ENCODE measurements around the gene LEMD2. TPM values are rescaled to one million over a fixed set of nuclear protein-coding genes. Genes with fewer than 3 reads are reported as not detected.

The LEMD2 gene
- total RNA-seq, 1 donor: 30.4 TPM

GRCh38 chr6:33797626-33798342 lies 8.9 kb upstream of the LEMD2 start:
- DNase-seq (ENCODE audit: low read depth in 2 of 3, low spot score in 2 of 3): no peak

GRCh38 chr6:33794910-33795623 lies 6.1 kb upstream of the LEMD2 start:
- DNase-seq (ENCODE audit: low read depth in 2 of 3, low spot score in 2 of 3): no peak

GRCh38 chr6:33792981-33793380 lies 4.1 kb upstream of the LEMD2 start:
- DNase-seq (ENCODE audit: low read depth in 2 of 3, low spot score in 2 of 3): no peak

GRCh38 chr6:33791620-33792019 lies 2.7 kb upstream of the LEMD2 start:
- no peak for DNase-seq (ENCODE audit: low read depth in 2 of 3, low spot score in 2 of 3)

- DNase-seq (ENCODE audit: low read depth in 2 of 3, low spot score in 2 of 3): no peak
Measured at GRCh38 chr6:33790910-33791309, 2.0 kb upstream of the LEMD2 start.

GRCh38 chr6:33790379-33790778 lies 1.4 kb upstream of the LEMD2 start:
- DNase-seq (ENCODE audit: low read depth in 2 of 3, low spot score in 2 of 3): no peak

- DNase-seq (ENCODE audit: low read depth in 2 of 3, low spot score in 2 of 3): no peak
Measured at GRCh38 chr6:33789550-33789895, 593 bp upstream of the LEMD2 start.

GRCh38 chr6:33787954-33788693 lies 806 bp downstream of the LEMD2 start:
- DNase-seq (ENCODE audit: low read depth in 2 of 3, low spot score in 2 of 3): peak; percentile 38 to 80 (median 69)

GRCh38 chr6:33787346-33787953 lies 1.5 kb downstream of the LEMD2 start:
- DNase-seq (ENCODE audit: low read depth in 2 of 3, low spot score in 2 of 3): no peak

GRCh38 chr6:33786736-33787135 lies 2.2 kb downstream of the LEMD2 start:
- no peak for DNase-seq (ENCODE audit: low read depth in 2 of 3, low spot score in 2 of 3)

GRCh38 chr6:33785778-33786177 lies 3.2 kb downstream of the LEMD2 start:
- no peak for DNase-seq (ENCODE audit: low read depth in 2 of 3, low spot score in 2 of 3)

GRCh38 chr6:33784787-33785186 lies 4.1 kb downstream of the LEMD2 start:
- DNase-seq (ENCODE audit: low read depth in 2 of 3, low spot score in 2 of 3): no peak

- DNase-seq (ENCODE audit: low read depth in 2 of 3, low spot score in 2 of 3): no peak
Measured at GRCh38 chr6:33783781-33784520, 5.0 kb downstream of the LEMD2 start.

- DNase-seq (ENCODE audit: low read depth in 2 of 3, low spot score in 2 of 3): no peak
Measured at GRCh38 chr6:33782561-33782960, 6.4 kb downstream of the LEMD2 start.

GRCh38 chr6:33781131-33781975 lies 7.6 kb downstream of the LEMD2 start:
- DNase-seq (ENCODE audit: low read depth in 2 of 3, low spot score in 2 of 3): no peak

GRCh38 chr6:33779895-33780294 lies 9.0 kb downstream of the LEMD2 start:
- DNase-seq (ENCODE audit: low read depth in 2 of 3, low spot score in 2 of 3): no peak

- DNase-seq (ENCODE audit: low read depth in 2 of 3, low spot score in 2 of 3): peak in 1 of 3 donors; percentile 29
Measured at GRCh38 chr6:33779290-33779689, 9.6 kb downstream of the LEMD2 start.

GRCh38 chr6:33778444-33779121 lies 10.3 kb downstream of the LEMD2 start:
- DNase-seq (ENCODE audit: low read depth in 2 of 3, low spot score in 2 of 3): no peak

Data from hematopoietic multipotent progenitor cell (in vitro differentiated cells).